Esophagus muscularis mucosa (tissue), 4 donors: ENCODE data around the gene SERTAD2. TPM values are rescaled to one million over a fixed set of nuclear protein-coding genes. Genes with fewer than 3 reads are reported as not detected.

Experiments used
- DNase-seq: peaks from one replicate; pipeline ENCODE4 v3.0.0-alpha.2; 2017; ENCODE audit errors: extremely low spot score
- H3K27ac ChIP-seq, 4 donors: fragments of 200-600 bp; sonication (generic); replicated peaks in 1 of 4; 1 replicate in 3 of 4; 2 replicates in 1 of 4; pipeline ENCODE4 v1.5.1; 2016 to 2019; ENCODE audit warnings: mild to moderate bottlenecking in 1 of 4
- H3K27me3 ChIP-seq, 4 donors: fragments of 200-600 bp; sonication (generic); one replicate each; pipeline versions ENCODE4 v1.5.1 to v1.6.0; 2016 to 2019
- H3K36me3 ChIP-seq, 4 donors: fragments of 200-600 bp; sonication (generic); one replicate each; pipeline ENCODE4 v1.5.1; 2016 to 2019
- H3K4me1 ChIP-seq, 4 donors: fragments of 200-600 bp; sonication (generic); one replicate each; pipeline ENCODE4 v1.5.1; 2016 to 2019
- H3K4me3 ChIP-seq, 4 donors: fragments of 200-600 bp; sonication (generic); 1 replicate in 2 of 4; 2 replicates in 2 of 4; pipeline ENCODE4 v1.5.1; 2016 to 2019; ENCODE audit warnings: mild to moderate bottlenecking in 4 of 4, moderate library complexity in 1 of 4
- H3K9me3 ChIP-seq, 4 donors: fragments of 200-600 bp; sonication (generic); 1 replicate in 3 of 4; 2 replicates in 1 of 4; pipeline ENCODE4 v1.5.1; 2016 to 2019
- CTCF ChIP-seq, 3 experiments: fragments of 200-600 bp in 2 of 3; fragments of 450-650 bp in 1 of 3; sonication (generic) in 2 of 3; IDR thresholded peaks; one replicate each; pipeline ENCODE4 v1.5.1; 2017 to 2019; ENCODE audit warnings: antibody characterized with exemption in 3 of 3, mild to moderate bottlenecking in 2 of 3, moderate library complexity in 1 of 3
- EP300 ChIP-seq: sonication (generic); formaldehyde crosslinking; IDR thresholded peaks from one replicate; pipeline ENCODE4 v1.6.1; 2017; ENCODE audit warnings: antibody characterized with exemption
- POLR2A ChIP-seq: fragments of 450-650 bp; IDR thresholded peaks from one replicate; pipeline ENCODE4 v1.6.1; 2017; ENCODE audit warnings: antibody characterized with exemption, moderate library complexity, mild to moderate bottlenecking, low read depth
- POLR2AphosphoS5 ChIP-seq, 2 donors: sonication (generic); formaldehyde crosslinking; IDR thresholded peaks; one replicate each; pipeline ENCODE4 v1.6.1; 2017; ENCODE audit warnings: antibody characterized with exemption in 2 of 2
- WGBS: methylation state at CpG from one replicate; pipeline ENCODE4 v1.1.5; 2018; 5-methylcytosine and 5-hydroxymethylcytosine counted together
- intact Hi-C: fragments of 100-400 bp; cut with DNase I; formaldehyde crosslinking; loops from one replicate; pipeline ENCODE4 v1.15.1; 2023
- total RNA-seq, 4 donors: library from RNA; depleted of rRNA; stranded (reverse); fragments of >200 nt; gene quantifications; one replicate each; pipeline versions ENCODE4 v1.1.0 to v1.2.1, GENCODE V29; 2016

SERTAD2 gene
- total RNA-seq, 4 donors from 2014 or later = 12.1 to 18.1 (median 14.3) TPM

- Histone ChIP-seq H3K4me3 (no peak overlapping the region), H3K27me3 (no peaks in the 10 kb centered on the region), H3K9me3 (peaks cover 0 to 1% (median 0%) of the 10 kb centered on the region in 4 donors), H3K36me3 (no peaks in the 10 kb centered on the region), H3K4me1 (peaks cover 4 to 22% (median 15%) of the 10 kb centered on the region in 4 donors), H3K27ac (no peak overlapping the region)
- no peak for TF ChIP-seq EP300
- TF ChIP-seq POLR2AphosphoS5 (IDR thresholded peaks at IDR 0.05) = no peak
- no peak for TF ChIP-seq CTCF (IDR thresholded peaks at IDR 0.05)
- no peak for TF ChIP-seq POLR2A
- 77% methylated on average over 2 of the region's 2 CpGs for WGBS
- DNase-seq = no peak
- intact Hi-C loops = loop anchor here (10.0 kb wide), 1 partner anchor 204 kb away; the partner anchor contains the start of gene LGALSL
Measured at GRCh38 chr2:64659252-64659651, 5.5 kb upstream of the SERTAD2 start.

- Histone ChIP-seq H3K36me3 (no peaks in the 10 kb centered on the region), H3K4me1 (peaks cover 4 to 22% (median 15%) of the 10 kb centered on the region in 4 donors), H3K27me3 (no peaks in the 10 kb centered on the region), H3K9me3 (peaks cover 0 to 3% (median 0%) of the 10 kb centered on the region in 4 donors), H3K27ac (no peak overlapping the region), H3K4me3 (no peak overlapping the region)
- no peak for DNase-seq
- intact Hi-C loops = loop anchor here (10.0 kb wide), 1 partner anchor 203 kb away; the partner anchor contains the start of gene LGALSL
- 81% methylated on average over 6 of the region's 6 CpGs for WGBS
- TF ChIP-seq POLR2A (no peak), EP300 (no peak), POLR2AphosphoS5 (IDR thresholded peaks at IDR 0.05) (no peak), CTCF (IDR thresholded peaks at IDR 0.05) (no peak)
Measured at GRCh38 chr2:64658269-64658668, 4.6 kb upstream of the SERTAD2 start.

- DNase-seq = no peak
- Histone ChIP-seq H3K27ac (no peak overlapping the region), H3K4me1 (peaks cover 4 to 23% (median 17%) of the 10 kb centered on the region in 4 donors), H3K36me3 (no peaks in the 10 kb centered on the region), H3K4me3 (no peak overlapping the region), H3K9me3 (peaks cover 0 to 3% (median 0%) of the 10 kb centered on the region in 4 donors), H3K27me3 (no peaks in the 10 kb centered on the region)
- no peak for TF ChIP-seq POLR2A
- TF ChIP-seq POLR2AphosphoS5 (IDR thresholded peaks at IDR 0.05) = no peak
- TF ChIP-seq CTCF (IDR thresholded peaks at IDR 0.05) = no peak
- TF ChIP-seq EP300 = no peak
- intact Hi-C loops = loop anchor here (10.0 kb wide), 1 partner anchor 203 kb away; the partner anchor contains the start of gene LGALSL
- 93% methylated on average over 2 of the region's 2 CpGs for WGBS
Measured at GRCh38 chr2:64657411-64657810, 3.7 kb upstream of the SERTAD2 start.

GRCh38 chr2:64656379-64656778 lies 2.7 kb upstream of the SERTAD2 start:
- intact Hi-C loops = loop anchor here (10.0 kb wide), 1 partner anchor 202 kb away; the partner anchor contains the start of gene LGALSL
- H3K36me3 ChIP-seq = no peaks in the 10 kb centered on the region
- DNase-seq = no peak
- 92% methylated on average over 2 of the region's 2 CpGs for WGBS
- no peak overlapping the region for H3K27ac ChIP-seq
- no peaks in the 10 kb centered on the region for H3K27me3 ChIP-seq
- H3K9me3 ChIP-seq = peaks cover 0 to 3% (median 0%) of the 10 kb centered on the region in 4 donors
- TF ChIP-seq POLR2A (no peak), CTCF (IDR thresholded peaks at IDR 0.05) (no peak), POLR2AphosphoS5 (IDR thresholded peaks at IDR 0.05) (no peak), EP300 (no peak)
- no peak overlapping the region for H3K4me3 ChIP-seq
- peaks cover 12 to 27% (median 23%) of the 10 kb centered on the region in 4 donors for H3K4me1 ChIP-seq

GRCh38 chr2:64655873-64656272 lies 2.2 kb upstream of the SERTAD2 start:
- H3K27me3 ChIP-seq = no peaks in the 10 kb centered on the region
- no peaks in the 10 kb centered on the region for H3K36me3 ChIP-seq
- intact Hi-C loops = loop anchor here (10.0 kb wide), 1 partner anchor 201 kb away; the partner anchor contains the start of gene LGALSL
- no peak for DNase-seq
- no peak for TF ChIP-seq CTCF (IDR thresholded peaks at IDR 0.05)
- TF ChIP-seq POLR2A = no peak
- no peak for TF ChIP-seq POLR2AphosphoS5 (IDR thresholded peaks at IDR 0.05)
- H3K4me3 ChIP-seq = no peak overlapping the region
- peaks cover 0 to 3% (median 0%) of the 10 kb centered on the region in 4 donors for H3K9me3 ChIP-seq
- peaks cover 17 to 32% (median 27%) of the 10 kb centered on the region in 4 donors for H3K4me1 ChIP-seq
- no peak overlapping the region for H3K27ac ChIP-seq
- WGBS = 76% methylated on average over 3 of the region's 3 CpGs
